ENCODE measurements around the gene IQCK. TPM values are rescaled to one million over a fixed set of nuclear protein-coding genes. Genes with fewer than 3 reads are reported as not detected.

IQCK gene
- total and polyA plus RNA-seq, 2 donors (not counting 1 experiment from before 2014, with no cell fraction given): 4.6 to 9.9 TPM

GRCh38 chr16:19760356-19761060 is 42.4 kb downstream of the IQCK start:
- Histone ChIP-seq H3K27ac (ENCODE audit: insufficient read depth, low read length) (no peak overlapping the region), H4K20me1 (ENCODE audit: control insufficient read depth, extremely low read depth, insufficient read depth, low read length) (no peaks in the 10 kb centered on the region), H3K4me2 (ENCODE audit: extremely low read depth, insufficient read depth, low read length) (no peak overlapping the region), H3K36me3 (ENCODE audit: control insufficient read depth, insufficient read depth, low read length) (no peaks in the 10 kb centered on the region), H3K9me3 (ENCODE audit: control insufficient read depth, insufficient read depth, low read depth, low read length) (no peaks in the 10 kb centered on the region), H3K9ac (ENCODE audit: insufficient read depth, low read length) (no peak overlapping the region), H3K79me2 (ENCODE audit: control insufficient read depth, insufficient read depth, low read length) (no peaks in the 10 kb centered on the region), H3K4me1 (ENCODE audit: control insufficient read depth, extremely low read depth, insufficient read depth, low read length) (no peaks in the 10 kb centered on the region), H2AFZ (ENCODE audit: low read length) (no peak overlapping the region), H3K27me3 (ENCODE audit: control insufficient read depth, insufficient read depth, low read length) (no peaks in the 10 kb centered on the region), H3K4me3 (replicated peaks in 1 of 4; ENCODE audit: control extremely low read depth in 1 of 4, insufficient read depth in 1 of 4, low read depth in 3 of 4, low read length in 4 of 4) (no peak overlapping the region)
- TF ChIP-seq CTCF (conservative IDR thresholded peaks at IDR 0.05 in 1 of 2, IDR thresholded peaks at IDR 0.05 in 1 of 2; ENCODE audit: low read depth in 1 of 2, low read length in 2 of 2): no peak
- no peak for TF ChIP-seq EZH2 (IDR thresholded peaks at IDR 0.05; ENCODE audit: low read length, missing control alignments)
- DNase-seq (ENCODE audit: low read depth in 2 of 2): no peak

- H3K27me3 ChIP-seq (ENCODE audit: control insufficient read depth, insufficient read depth, low read length): no peaks in the 10 kb centered on the region
- no peaks in the 10 kb centered on the region for H3K9me3 ChIP-seq (ENCODE audit: control insufficient read depth, insufficient read depth, low read depth, low read length)
- no peak for TF ChIP-seq EZH2 (IDR thresholded peaks at IDR 0.05; ENCODE audit: low read length, missing control alignments)
- no peak for TF ChIP-seq CTCF (conservative IDR thresholded peaks at IDR 0.05 in 1 of 2, IDR thresholded peaks at IDR 0.05 in 1 of 2; ENCODE audit: low read depth in 1 of 2, low read length in 2 of 2)
- H3K36me3 ChIP-seq (ENCODE audit: control insufficient read depth, insufficient read depth, low read length): no peaks in the 10 kb centered on the region
- no peak overlapping the region for H2AFZ ChIP-seq (ENCODE audit: low read length)
- H3K79me2 ChIP-seq (ENCODE audit: control insufficient read depth, insufficient read depth, low read length): no peaks in the 10 kb centered on the region
- DNase-seq (ENCODE audit: low read depth in 2 of 2): peak in 1 of 2 donors; percentile 15
- no peak overlapping the region for H3K27ac ChIP-seq (ENCODE audit: insufficient read depth, low read length)
- H3K4me1 ChIP-seq (ENCODE audit: control insufficient read depth, extremely low read depth, insufficient read depth, low read length): no peaks in the 10 kb centered on the region
- no peak overlapping the region for H3K9ac ChIP-seq (ENCODE audit: insufficient read depth, low read length)
- no peaks in the 10 kb centered on the region for H4K20me1 ChIP-seq (ENCODE audit: control insufficient read depth, extremely low read depth, insufficient read depth, low read length)
- no peak overlapping the region for H3K4me2 ChIP-seq (ENCODE audit: extremely low read depth, insufficient read depth, low read length)
- H3K4me3 ChIP-seq (replicated peaks in 1 of 4; ENCODE audit: control extremely low read depth in 1 of 4, insufficient read depth in 1 of 4, low read depth in 3 of 4, low read length in 4 of 4): no peak overlapping the region
Measured at GRCh38 chr16:19765860-19766553, 47.9 kb downstream of the IQCK start.

GRCh38 chr16:19766554-19766884 is 48.4 kb downstream of the IQCK start:
- Histone ChIP-seq H3K36me3 (ENCODE audit: control insufficient read depth, insufficient read depth, low read length) (no peaks in the 10 kb centered on the region), H3K27me3 (ENCODE audit: control insufficient read depth, insufficient read depth, low read length) (no peaks in the 10 kb centered on the region), H3K4me3 (replicated peaks in 1 of 4; ENCODE audit: control extremely low read depth in 1 of 4, insufficient read depth in 1 of 4, low read depth in 3 of 4, low read length in 4 of 4) (no peak overlapping the region), H3K79me2 (ENCODE audit: control insufficient read depth, insufficient read depth, low read length) (no peaks in the 10 kb centered on the region), H3K9ac (ENCODE audit: insufficient read depth, low read length) (no peak overlapping the region), H3K27ac (ENCODE audit: insufficient read depth, low read length) (no peak overlapping the region), H4K20me1 (ENCODE audit: control insufficient read depth, extremely low read depth, insufficient read depth, low read length) (no peaks in the 10 kb centered on the region), H3K4me2 (ENCODE audit: extremely low read depth, insufficient read depth, low read length) (no peak overlapping the region), H3K4me1 (ENCODE audit: control insufficient read depth, extremely low read depth, insufficient read depth, low read length) (no peaks in the 10 kb centered on the region), H2AFZ (ENCODE audit: low read length) (no peak overlapping the region), H3K9me3 (ENCODE audit: control insufficient read depth, insufficient read depth, low read depth, low read length) (no peaks in the 10 kb centered on the region)
- TF ChIP-seq EZH2 (IDR thresholded peaks at IDR 0.05; ENCODE audit: low read length, missing control alignments) (no peak), CTCF (conservative IDR thresholded peaks at IDR 0.05 in 1 of 2, IDR thresholded peaks at IDR 0.05 in 1 of 2; ENCODE audit: low read depth in 1 of 2, low read length in 2 of 2) (no peak)
- DNase-seq (ENCODE audit: low read depth in 2 of 2): no peak

Data from fibroblast of lung (primary cell).